Endothelial cell of umbilical vein (primary cell): ENCODE results near the gene KCNQ1OT1.

Source experiments
- EZH2 ChIP-seq: IDR thresholded peaks from 2 replicates; pipeline ENCODE4 v1.6.1; 2012; ENCODE audit warnings: borderline replicate concordance, low read depth, mild to moderate bottlenecking, moderate library complexity, low read length, inconsistent platforms; ENCODE audit not compliant: severe bottlenecking
- POLR2A ChIP-seq: IDR thresholded peaks from 2 replicates; pipeline ENCODE4 v1.6.1; 2012; ENCODE audit warnings: low read depth, mild to moderate bottlenecking, control low read depth, low read length
- POLR2AphosphoS5 ChIP-seq: IDR thresholded peaks from 2 replicates; pipeline ENCODE4 v1.6.1; 2012; ENCODE audit warnings: low read depth, mild to moderate bottlenecking, control low read depth, low read length, moderate library complexity; ENCODE audit not compliant: insufficient read depth
- TF ChIP-seq, protein P1 (sequence below), 2 donors: IDR thresholded peaks; 1 replicate in 1 of 2; 2 replicates in 1 of 2; pipeline ENCODE4 v1.5.1; 2011; ENCODE audit warnings: low read length in 2 of 2, mild to moderate bottlenecking in 2 of 2, moderate library complexity in 2 of 2, control low read depth in 1 of 2, inconsistent platforms in 1 of 2, low read depth in 1 of 2; ENCODE audit not compliant: insufficient read depth in 1 of 2; ENCODE audit errors: extremely low read depth in 1 of 2

- TF ChIP-seq POLR2A (no peak), POLR2AphosphoS5 (no peak), EZH2 (no peak)
- TF ChIP-seq, protein P1, sequence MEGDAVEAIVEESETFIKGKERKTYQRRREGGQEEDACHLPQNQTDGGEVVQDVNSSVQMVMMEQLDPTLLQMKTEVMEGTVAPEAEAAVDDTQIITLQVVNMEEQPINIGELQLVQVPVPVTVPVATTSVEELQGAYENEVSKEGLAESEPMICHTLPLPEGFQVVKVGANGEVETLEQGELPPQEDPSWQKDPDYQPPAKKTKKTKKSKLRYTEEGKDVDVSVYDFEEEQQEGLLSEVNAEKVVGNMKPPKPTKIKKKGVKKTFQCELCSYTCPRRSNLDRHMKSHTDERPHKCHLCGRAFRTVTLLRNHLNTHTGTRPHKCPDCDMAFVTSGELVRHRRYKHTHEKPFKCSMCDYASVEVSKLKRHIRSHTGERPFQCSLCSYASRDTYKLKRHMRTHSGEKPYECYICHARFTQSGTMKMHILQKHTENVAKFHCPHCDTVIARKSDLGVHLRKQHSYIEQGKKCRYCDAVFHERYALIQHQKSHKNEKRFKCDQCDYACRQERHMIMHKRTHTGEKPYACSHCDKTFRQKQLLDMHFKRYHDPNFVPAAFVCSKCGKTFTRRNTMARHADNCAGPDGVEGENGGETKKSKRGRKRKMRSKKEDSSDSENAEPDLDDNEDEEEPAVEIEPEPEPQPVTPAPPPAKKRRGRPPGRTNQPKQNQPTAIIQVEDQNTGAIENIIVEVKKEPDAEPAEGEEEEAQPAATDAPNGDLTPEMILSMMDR (IDR thresholded peaks at IDR 0.05; ENCODE audit: extremely low read depth in 1 of 2, insufficient read depth in 1 of 2, low read depth in 1 of 2, low read length in 2 of 2), result no peak
Measured at GRCh38 chr11:2591805-2592204, 108.0 kb downstream of the KCNQ1OT1 start.
